ENCODE results near the gene AKR7A2.

AKR7A2 gene

GRCh38 chr1:19311931-19312781 lies at the start of gene AKR7A2, which contains the start of gene SLC66A1:
Gene AKR7A2 (minus strand): TSS chr1:19312144. CDS start chr1:19312124, 20 bp downstream.
Gene SLC66A1 (plus strand): TSS chr1:19312326. CDS start chr1:19317678, 5,352 bp downstream.
- in situ Hi-C loops (cut with MboI; ENCODE audit: low sequenced_read_pairs), result no loop called here

- in situ Hi-C loops (cut with MboI; ENCODE audit: low sequenced_read_pairs), result no loop called here
Observed at GRCh38 chr1:19360843-19361610, 49.1 kb upstream of the AKR7A2 start.

- in situ Hi-C loops (cut with MboI; ENCODE audit: low sequenced_read_pairs), result no loop called here
Observed at GRCh38 chr1:19360432-19360831, 48.5 kb upstream of the AKR7A2 start.

GRCh38 chr1:19360016-19360415 lies 48.1 kb upstream of the AKR7A2 start:
- in situ Hi-C loops (cut with MboI; ENCODE audit: low sequenced_read_pairs), result no loop called here

GRCh38 chr1:19359357-19359756 lies 47.4 kb upstream of the AKR7A2 start:
- in situ Hi-C loops (cut with MboI; ENCODE audit: low sequenced_read_pairs), result no loop called here

- in situ Hi-C loops (cut with MboI; ENCODE audit: low sequenced_read_pairs), result no loop called here
Observed at GRCh38 chr1:19358710-19359109, 46.8 kb upstream of the AKR7A2 start.

GRCh38 chr1:19357299-19357986 lies 45.5 kb upstream of the AKR7A2 start:
- in situ Hi-C loops (cut with MboI; ENCODE audit: low sequenced_read_pairs), result no loop called here

- in situ Hi-C loops (cut with MboI; ENCODE audit: low sequenced_read_pairs), result no loop called here
Observed at GRCh38 chr1:19356266-19356665, 44.3 kb upstream of the AKR7A2 start.

- in situ Hi-C loops (cut with MboI; ENCODE audit: low sequenced_read_pairs), result no loop called here
Observed at GRCh38 chr1:19354531-19354981, 42.6 kb upstream of the AKR7A2 start.

- in situ Hi-C loops (cut with MboI; ENCODE audit: low sequenced_read_pairs), result no loop called here
Observed at GRCh38 chr1:19353596-19353995, 41.7 kb upstream of the AKR7A2 start.

GRCh38 chr1:19352839-19353238 lies 40.9 kb upstream of the AKR7A2 start:
- in situ Hi-C loops (cut with MboI; ENCODE audit: low sequenced_read_pairs), result no loop called here

- in situ Hi-C loops (cut with MboI; ENCODE audit: low sequenced_read_pairs), result no loop called here
Observed at GRCh38 chr1:19351873-19352272, 39.9 kb upstream of the AKR7A2 start.

GRCh38 chr1:19350566-19350965 lies 38.6 kb upstream of the AKR7A2 start:
- in situ Hi-C loops (cut with MboI; ENCODE audit: low sequenced_read_pairs), result no loop called here

GRCh38 chr1:19349999-19350398 lies 38.1 kb upstream of the AKR7A2 start:
- in situ Hi-C loops (cut with MboI; ENCODE audit: low sequenced_read_pairs), result no loop called here

- in situ Hi-C loops (cut with MboI; ENCODE audit: low sequenced_read_pairs), result no loop called here
Observed at GRCh38 chr1:19348441-19349198, 36.7 kb upstream of the AKR7A2 start.

GRCh38 chr1:19347533-19348172 lies 35.7 kb upstream of the AKR7A2 start:
- in situ Hi-C loops (cut with MboI; ENCODE audit: low sequenced_read_pairs), result no loop called here

- in situ Hi-C loops (cut with MboI; ENCODE audit: low sequenced_read_pairs), result no loop called here
Observed at GRCh38 chr1:19346026-19346425, 34.1 kb upstream of the AKR7A2 start.

- in situ Hi-C loops (cut with MboI; ENCODE audit: low sequenced_read_pairs), result no loop called here
Observed at GRCh38 chr1:19345391-19345790, 33.4 kb upstream of the AKR7A2 start.

GRCh38 chr1:19344831-19345230 lies 32.9 kb upstream of the AKR7A2 start:
- in situ Hi-C loops (cut with MboI; ENCODE audit: low sequenced_read_pairs), result no loop called here

GRCh38 chr1:19344372-19344810 lies 32.4 kb upstream of the AKR7A2 start:
- in situ Hi-C loops (cut with MboI; ENCODE audit: low sequenced_read_pairs), result no loop called here
